CD4-positive, alpha-beta T cell treated with Interleukin-17A for 4 hours (primary cell): ENCODE data around the gene SNCA.

Experiments used
- DNase-seq: peaks from one replicate; pipeline ENCODE4 v3.0.0-alpha.2; 2020; ENCODE audit warnings: mixed read lengths

The SNCA gene

GRCh38 chr4:89836897-89837384, at the start of gene SNCA:
TSS of gene SNCA (minus strand) at chr4:89837161. CDS start at chr4:89835667, 1,494 bp downstream.
- peak; percentile 38 for DNase-seq

DNA sequence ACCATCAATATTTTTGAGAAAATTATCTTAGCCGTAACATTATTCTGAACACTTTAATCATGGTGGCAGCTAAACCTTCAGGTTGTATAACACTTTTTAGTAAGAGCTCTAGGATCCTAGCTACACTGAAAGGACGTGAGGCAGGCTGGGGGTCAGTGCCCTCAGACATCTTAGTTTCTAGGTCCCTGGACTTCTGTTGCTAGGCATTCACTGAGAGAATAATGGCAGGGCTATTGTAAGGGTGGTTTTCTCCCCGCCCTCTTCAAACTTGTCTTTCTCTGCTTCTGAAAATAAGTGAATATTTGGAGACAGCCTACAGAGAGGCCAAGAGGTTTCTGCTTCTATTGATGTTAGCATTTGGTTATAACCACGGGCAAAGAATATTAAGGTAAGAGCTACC, 42.3 kb upstream of the SNCA start:
- DNase-seq, result no peak

- no peak for DNase-seq
These were observed 41.6 kb upstream of the SNCA start for GRCh38 chr4:89878611-89879010.

GRCh38 chr4:89876548-89876947, 39.6 kb upstream of the SNCA start:
- no peak for DNase-seq

GRCh38 chr4:89871211-89871610, 34.2 kb upstream of the SNCA start:
- no peak for DNase-seq

GRCh38 chr4:89868999-89869589, 32.1 kb upstream of the SNCA start:
- DNase-seq, result no peak

- DNase-seq, result no peak
These were observed 31.3 kb upstream of the SNCA start for GRCh38 chr4:89868276-89868675.

DNA sequence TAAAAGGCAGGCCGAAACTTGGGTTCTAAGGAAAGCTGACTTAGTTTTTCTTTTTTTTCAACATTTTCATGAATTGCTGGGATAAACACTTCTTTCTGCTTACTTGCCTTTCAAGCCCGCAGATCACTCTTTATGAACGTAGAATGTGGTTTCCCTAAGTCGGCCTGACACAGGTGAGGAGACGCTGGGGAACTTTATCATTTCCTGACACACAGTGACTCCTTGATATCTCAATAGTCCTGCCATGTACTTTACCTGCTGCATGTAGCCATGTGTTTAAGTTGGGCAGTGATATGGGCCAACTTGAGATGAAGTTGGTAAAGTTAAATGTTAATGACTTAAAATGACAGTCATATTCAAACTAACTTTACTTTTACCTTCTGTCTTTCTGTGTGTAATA, 26.6 kb upstream of the SNCA start:
- DNase-seq, result no peak

- no peak for DNase-seq
These were observed 24.0 kb upstream of the SNCA start for GRCh38 chr4:89860971-89861370.

DNA sequence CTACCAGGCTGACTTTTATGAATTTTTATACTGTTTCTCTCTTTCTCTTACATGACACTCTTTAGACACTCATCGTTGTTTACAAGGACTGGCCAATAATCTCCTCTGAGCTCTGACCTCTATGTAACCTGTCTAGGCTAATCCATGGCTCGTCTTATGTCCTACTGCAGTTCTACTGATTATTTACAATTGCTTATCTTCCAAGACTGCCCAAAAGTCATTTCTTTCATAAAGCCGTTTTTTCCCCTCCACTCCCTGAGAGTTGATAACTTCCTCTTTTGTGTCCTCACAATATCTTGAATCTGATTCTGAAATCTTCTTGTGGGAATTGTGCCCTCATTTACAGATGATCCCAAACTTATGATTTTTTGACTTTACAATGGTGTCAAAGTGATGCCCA, 18.3 kb upstream of the SNCA start:
- no peak for DNase-seq

GRCh38 chr4:89847571-89848325, 10.8 kb upstream of the SNCA start:
- DNase-seq, result no peak

DNA sequence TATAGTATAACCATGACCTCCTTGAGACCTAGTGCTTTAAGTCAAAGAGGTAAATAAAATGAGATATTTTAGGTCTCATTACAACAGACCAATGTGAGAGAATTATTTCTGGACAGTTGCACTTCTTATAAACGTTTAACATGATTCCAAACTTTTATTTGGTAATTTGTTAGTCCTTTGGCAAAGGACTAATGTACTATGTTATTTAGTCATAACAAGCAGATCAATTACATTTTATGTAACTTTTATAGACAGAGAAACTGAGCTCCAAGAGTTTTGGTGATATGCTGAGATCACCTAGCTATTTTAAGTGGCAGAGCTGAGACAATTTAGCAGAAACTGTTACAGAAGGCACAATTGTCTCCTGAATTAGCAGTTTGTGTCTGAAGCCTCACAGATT, 2.6 kb upstream of the SNCA start:
- DNase-seq, result no peak

- no peak for DNase-seq
These were observed 1.0 kb upstream of the SNCA start for GRCh38 chr4:89837993-89838390.

DNA sequence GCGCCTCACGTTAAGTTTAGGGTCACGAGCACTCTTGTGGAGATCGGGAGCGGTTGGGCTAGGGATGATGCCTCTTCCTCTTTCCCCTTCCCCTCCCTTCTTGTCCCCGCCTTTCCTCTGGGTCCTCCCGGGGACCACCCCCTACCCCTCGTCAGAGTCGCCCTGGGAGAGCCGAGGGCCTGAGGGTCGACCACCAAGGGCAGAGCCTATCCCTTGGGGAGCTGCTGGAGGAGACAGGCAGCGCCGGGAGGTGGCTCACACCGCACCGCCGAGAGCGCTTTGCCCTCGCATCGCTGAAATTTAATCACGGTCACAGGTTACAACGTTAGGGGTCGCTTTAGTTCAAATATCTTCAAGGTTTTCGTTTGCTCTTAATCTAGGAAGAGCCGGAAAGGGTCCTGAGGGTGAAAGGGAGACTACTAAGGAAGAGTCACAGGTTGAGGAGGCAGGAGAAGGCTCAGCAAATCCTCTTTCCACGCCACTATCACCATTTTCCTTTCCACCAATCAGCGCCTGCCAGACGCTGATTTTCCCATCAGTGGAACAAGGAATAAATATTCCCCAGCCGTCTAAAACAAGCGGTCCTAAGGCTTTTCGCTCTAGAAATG, 528 bp upstream of the SNCA start:
- DNase-seq, result peak; percentile 12

GRCh38 chr4:89836031-89836745, 773 bp downstream of the SNCA start:
- no peak for DNase-seq

DNA sequence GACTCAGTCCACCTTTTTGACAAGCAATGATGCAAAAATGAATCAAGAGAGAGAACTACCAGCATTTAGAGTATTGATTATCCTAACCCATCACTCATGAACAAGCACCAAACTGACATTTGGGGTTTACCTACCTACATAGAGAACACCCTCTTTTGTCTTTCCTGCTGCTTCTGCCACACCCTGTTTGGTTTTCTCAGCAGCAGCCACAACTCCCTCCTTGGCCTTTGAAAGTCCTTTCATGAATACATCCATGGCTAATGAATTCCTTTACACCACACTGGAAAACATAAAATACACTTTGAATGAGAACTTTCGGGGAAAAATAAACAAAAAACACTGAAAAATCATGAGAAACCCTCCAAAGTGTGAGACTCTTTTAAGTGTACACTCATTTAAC, 1.5 kb downstream of the SNCA start:
- no peak for DNase-seq

DNA sequence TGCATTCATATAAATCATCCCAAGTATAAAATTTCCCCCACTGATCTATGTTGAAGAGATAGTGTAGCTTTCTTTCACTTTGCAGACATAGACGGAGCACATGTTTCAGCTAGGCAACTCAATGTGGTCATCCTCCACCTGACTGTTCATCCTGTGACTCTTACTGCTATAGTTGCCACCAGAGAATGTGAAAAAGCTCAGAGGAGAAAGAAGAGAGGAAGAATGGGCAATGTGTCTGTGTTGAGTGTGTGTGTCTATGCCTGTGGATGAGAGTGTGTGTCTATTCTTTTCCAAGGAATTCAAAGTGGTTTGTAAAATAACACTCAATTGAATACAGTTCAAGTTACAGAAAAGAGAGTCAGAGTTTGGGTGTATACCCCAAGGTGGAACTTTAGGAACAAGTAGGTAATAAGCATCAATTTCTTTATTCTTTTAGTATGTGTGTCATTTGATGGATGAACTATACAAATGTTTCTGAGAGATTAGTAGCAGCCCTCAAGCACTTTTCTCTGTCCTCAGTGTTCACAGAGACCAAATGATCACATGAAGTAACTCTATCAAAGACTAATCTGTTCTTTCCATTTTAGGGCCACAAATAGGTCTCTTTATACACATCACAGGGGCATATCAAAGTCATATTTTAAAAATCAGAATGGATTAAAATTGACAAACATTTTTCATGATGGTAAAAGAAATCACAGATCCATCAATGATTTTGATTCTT, 2.3 kb downstream of the SNCA start:
- no peak for DNase-seq

DNA sequence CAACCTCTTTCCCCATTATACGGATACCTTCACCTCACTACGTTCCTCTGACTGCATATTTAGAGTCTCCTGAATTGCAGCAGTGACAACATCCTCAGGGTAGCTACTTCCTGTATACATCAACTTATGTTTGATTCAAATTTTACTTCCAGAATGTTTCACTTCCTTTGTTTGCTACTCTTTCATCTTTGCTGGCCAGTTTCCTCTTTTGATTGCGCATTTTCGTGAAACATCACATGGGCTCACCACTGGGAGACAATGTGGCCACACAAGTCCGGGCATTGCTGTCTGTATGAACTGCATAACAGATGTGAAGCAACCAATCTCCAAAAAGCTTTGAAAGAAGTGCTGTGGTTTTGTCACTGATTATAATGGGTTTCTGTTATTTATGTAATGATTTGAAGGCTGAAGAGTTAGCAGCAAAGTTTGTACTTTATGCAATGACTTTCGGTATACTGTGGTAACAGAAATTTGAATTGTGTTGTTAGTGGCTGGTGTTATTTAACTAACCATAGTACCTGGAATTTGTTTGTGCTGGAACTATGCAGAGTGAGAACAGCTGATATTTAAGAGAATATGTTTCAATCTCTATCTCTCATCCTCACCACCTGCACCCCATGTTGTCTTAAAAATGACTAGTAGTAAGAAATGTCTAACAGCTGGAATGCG, 7.4 kb downstream of the SNCA start:
- DNase-seq, result no peak

- no peak for DNase-seq
These were observed 13.5 kb downstream of the SNCA start for GRCh38 chr4:89823416-89823815.

GRCh38 chr4:89821612-89822011, 15.3 kb downstream of the SNCA start:
- no peak for DNase-seq

DNA sequence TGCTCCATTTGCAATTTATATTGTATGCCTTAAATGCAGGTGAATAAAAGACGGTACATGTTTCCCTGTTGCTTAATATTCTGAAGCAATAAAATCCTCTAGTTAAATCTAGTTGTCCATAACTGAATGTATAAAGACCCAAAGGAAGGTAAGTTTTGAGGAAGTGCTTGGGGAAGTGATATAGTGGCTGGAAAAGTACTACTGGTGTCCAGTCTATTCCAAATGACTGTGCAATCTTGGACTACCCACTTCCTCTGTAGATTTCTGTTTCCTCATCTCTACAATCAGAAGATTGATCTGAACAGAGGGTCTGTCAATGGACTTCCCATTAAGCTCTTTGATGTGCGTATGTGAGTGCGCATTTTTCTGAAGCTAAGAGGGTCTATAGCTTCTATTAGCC, 17.0 kb downstream of the SNCA start:
- no peak for DNase-seq

DNA sequence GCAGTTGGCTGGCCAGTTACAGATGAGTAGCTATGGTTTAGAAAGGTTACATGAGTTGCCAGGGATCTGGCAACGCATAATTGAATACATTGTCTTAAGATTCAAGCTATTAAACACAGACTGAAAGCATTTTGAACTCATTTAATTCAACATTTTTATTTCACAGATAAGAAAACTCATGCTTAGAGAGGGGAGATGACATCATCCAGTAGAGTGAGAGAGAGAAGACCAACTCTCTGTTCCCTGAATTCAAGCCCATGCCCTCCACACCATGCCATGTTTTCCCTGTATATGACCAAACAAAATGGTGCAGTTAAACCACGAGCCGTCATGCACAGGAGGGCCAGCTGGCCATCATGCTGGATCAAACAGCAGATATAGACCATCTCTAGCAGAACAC, 22.6 kb downstream of the SNCA start:
- DNase-seq, result no peak
